Measurements from ENCODE around the gene CDH4. TPM values are rescaled to one million over a fixed set of nuclear protein-coding genes. Genes with fewer than 3 reads are reported as not detected.

Gene CDH4
- total and polyA plus RNA-seq, 9 of the 15 experiments (the other 6 are each of a cell fraction or from before 2014, with no cell fraction given): 0.04 TPM; not detected in 8

DNA sequence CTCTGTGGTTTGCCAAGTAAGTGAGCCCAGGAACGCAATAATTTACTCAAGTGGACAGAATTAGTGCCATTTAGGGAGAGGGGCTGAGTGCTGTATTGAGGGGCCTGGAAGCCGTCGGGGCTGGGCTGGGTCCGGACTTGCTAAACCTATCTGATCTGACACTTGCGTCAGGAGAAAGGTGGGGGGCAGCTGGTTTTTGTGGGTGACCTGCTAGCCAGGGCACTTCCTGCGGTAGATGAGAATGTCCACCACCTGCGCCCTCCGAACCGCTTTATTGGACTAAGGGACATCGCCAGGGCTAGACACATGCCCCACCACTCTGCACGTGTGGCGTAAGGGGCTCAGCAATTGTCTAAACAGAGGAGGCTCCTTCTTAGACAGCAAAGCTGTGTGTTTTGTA lies 139.1 kb downstream of the CDH4 start:
- Histone ChIP-seq H3K9ac (ENCODE audit: insufficient read depth in 1 of 2, low read depth in 2 of 2, low read length in 2 of 2) (no peak overlapping the region), H2AFZ (ENCODE audit: low read depth, low read length) (no peak overlapping the region), H4K20me1 (replicated peaks; ENCODE audit: control insufficient read depth, insufficient read depth, low read length) (no peaks in the 10 kb centered on the region), H3K36me3 (ENCODE audit: control insufficient read depth, insufficient read depth, low read length) (no peaks in the 10 kb centered on the region), H3K27ac (ENCODE audit: extremely low read depth, low read depth, low read length) (no peak overlapping the region), H3K9me3 (replicated peaks; ENCODE audit: control insufficient read depth, insufficient read depth, low read depth, low read length) (no peaks in the 10 kb centered on the region), H3K4me1 (replicated peaks in 1 of 2; ENCODE audit: control insufficient read depth in 2 of 2, insufficient read depth in 2 of 2, low read length in 2 of 2) (no peaks in the 10 kb centered on the region), H3K9me1 (ENCODE audit: control insufficient read depth, insufficient read depth, low read length) (peaks cover 4% of the 10 kb centered on the region), H3K27me3 (ENCODE audit: control insufficient read depth in 2 of 2, insufficient read depth in 2 of 2, low read length in 2 of 2) (peaks cover 0 to 33% of the 10 kb centered on the region in 2 experiments; a peak in 2 of 5 replicates), H3K4me3 (no peak overlapping the region), H3K79me2 (ENCODE audit: control insufficient read depth, insufficient read depth, low read length) (no peaks in the 10 kb centered on the region), H3K4me2 (ENCODE audit: insufficient read depth, low read length) (no peak overlapping the region)
- 2% methylated on average over 12 of the region's 12 CpGs for WGBS (ENCODE audit: insufficient coverage, low coverage, missing lambda C conversion rate)
- POLR2A ChIA-PET: no interaction called here
- DNase-seq (ENCODE audit: extremely low read depth in 1 of 4, low spot score in 3 of 4): no peak
- no peak for ATAC-seq
- CTCF ChIA-PET (ENCODE audit: low intra/inter-chr PET ratio): no interaction called here
- BruUV-seq (replicated peaks): no TSS peak
- intact Hi-C loops (cut with micrococcal nuclease): no loop called here
- in situ Hi-C loops (cut with MboI): no loop called here
- no peak for FAIRE-seq
- TF ChIP-seq, protein P1, sequence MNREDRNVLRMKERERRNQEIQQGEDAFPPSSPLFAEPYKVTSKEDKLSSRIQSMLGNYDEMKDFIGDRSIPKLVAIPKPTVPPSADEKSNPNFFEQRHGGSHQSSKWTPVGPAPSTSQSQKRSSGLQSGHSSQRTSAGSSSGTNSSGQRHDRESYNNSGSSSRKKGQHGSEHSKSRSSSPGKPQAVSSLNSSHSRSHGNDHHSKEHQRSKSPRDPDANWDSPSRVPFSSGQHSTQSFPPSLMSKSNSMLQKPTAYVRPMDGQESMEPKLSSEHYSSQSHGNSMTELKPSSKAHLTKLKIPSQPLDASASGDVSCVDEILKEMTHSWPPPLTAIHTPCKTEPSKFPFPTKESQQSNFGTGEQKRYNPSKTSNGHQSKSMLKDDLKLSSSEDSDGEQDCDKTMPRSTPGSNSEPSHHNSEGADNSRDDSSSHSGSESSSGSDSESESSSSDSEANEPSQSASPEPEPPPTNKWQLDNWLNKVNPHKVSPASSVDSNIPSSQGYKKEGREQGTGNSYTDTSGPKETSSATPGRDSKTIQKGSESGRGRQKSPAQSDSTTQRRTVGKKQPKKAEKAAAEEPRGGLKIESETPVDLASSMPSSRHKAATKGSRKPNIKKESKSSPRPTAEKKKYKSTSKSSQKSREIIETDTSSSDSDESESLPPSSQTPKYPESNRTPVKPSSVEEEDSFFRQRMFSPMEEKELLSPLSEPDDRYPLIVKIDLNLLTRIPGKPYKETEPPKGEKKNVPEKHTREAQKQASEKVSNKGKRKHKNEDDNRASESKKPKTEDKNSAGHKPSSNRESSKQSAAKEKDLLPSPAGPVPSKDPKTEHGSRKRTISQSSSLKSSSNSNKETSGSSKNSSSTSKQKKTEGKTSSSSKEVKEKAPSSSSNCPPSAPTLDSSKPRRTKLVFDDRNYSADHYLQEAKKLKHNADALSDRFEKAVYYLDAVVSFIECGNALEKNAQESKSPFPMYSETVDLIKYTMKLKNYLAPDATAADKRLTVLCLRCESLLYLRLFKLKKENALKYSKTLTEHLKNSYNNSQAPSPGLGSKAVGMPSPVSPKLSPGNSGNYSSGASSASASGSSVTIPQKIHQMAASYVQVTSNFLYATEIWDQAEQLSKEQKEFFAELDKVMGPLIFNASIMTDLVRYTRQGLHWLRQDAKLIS (CRISPR knock-in tag; IDR thresholded peaks at IDR 0.05): no peak
- TF ChIP-seq KLF16 (IDR thresholded peaks at IDR 0.05) (no peak), ZFX (CRISPR knock-in tag; IDR thresholded peaks at IDR 0.05) (no peak), ZBTB7A (IDR thresholded peaks at IDR 0.05; ENCODE audit: borderline replicate concordance, control insufficient read depth, low read depth, low read length) (no peak), BDP1 (IDR thresholded peaks at IDR 0.05; ENCODE audit: insufficient read depth, insufficient read length) (no peak), EP400 (IDR thresholded peaks at IDR 0.05) (no peak), ETV5 (CRISPR knock-in tag; IDR thresholded peaks at IDR 0.05; ENCODE audit: low read depth) (no peak), MXI1 (IDR thresholded peaks at IDR 0.05; ENCODE audit: low read depth, low read length) (no peak), HCFC1 (IDR thresholded peaks at IDR 0.05; ENCODE audit: low read depth, low read length) (no peak), ZFP1 (CRISPR knock-in tag; IDR thresholded peaks at IDR 0.05) (no peak), NFXL1 (CRISPR knock-in tag; IDR thresholded peaks at IDR 0.05) (no peak)
- TF ChIP-seq, protein P2, sequence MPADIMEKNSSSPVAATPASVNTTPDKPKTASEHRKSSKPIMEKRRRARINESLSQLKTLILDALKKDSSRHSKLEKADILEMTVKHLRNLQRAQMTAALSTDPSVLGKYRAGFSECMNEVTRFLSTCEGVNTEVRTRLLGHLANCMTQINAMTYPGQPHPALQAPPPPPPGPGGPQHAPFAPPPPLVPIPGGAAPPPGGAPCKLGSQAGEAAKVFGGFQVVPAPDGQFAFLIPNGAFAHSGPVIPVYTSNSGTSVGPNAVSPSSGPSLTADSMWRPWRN (IDR thresholded peaks at IDR 0.05; ENCODE audit: low read depth): no peak
- TF ChIP-seq, protein P3, sequence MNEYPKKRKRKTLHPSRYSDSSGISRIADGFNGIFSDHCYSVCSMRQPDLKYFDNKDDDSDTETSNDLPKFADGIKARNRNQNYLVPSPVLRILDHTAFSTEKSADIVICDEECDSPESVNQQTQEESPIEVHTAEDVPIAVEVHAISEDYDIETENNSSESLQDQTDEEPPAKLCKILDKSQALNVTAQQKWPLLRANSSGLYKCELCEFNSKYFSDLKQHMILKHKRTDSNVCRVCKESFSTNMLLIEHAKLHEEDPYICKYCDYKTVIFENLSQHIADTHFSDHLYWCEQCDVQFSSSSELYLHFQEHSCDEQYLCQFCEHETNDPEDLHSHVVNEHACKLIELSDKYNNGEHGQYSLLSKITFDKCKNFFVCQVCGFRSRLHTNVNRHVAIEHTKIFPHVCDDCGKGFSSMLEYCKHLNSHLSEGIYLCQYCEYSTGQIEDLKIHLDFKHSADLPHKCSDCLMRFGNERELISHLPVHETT (CRISPR knock-in tag; conservative IDR thresholded peaks at IDR 0.05 in 1 of 2, IDR thresholded peaks at IDR 0.05 in 1 of 2): no peak
- TF ChIP-seq, protein P4, sequence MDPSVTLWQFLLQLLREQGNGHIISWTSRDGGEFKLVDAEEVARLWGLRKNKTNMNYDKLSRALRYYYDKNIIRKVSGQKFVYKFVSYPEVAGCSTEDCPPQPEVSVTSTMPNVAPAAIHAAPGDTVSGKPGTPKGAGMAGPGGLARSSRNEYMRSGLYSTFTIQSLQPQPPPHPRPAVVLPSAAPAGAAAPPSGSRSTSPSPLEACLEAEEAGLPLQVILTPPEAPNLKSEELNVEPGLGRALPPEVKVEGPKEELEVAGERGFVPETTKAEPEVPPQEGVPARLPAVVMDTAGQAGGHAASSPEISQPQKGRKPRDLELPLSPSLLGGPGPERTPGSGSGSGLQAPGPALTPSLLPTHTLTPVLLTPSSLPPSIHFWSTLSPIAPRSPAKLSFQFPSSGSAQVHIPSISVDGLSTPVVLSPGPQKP (CRISPR knock-in tag; IDR thresholded peaks at IDR 0.05): no peak
- TF ChIP-seq, protein P5, sequence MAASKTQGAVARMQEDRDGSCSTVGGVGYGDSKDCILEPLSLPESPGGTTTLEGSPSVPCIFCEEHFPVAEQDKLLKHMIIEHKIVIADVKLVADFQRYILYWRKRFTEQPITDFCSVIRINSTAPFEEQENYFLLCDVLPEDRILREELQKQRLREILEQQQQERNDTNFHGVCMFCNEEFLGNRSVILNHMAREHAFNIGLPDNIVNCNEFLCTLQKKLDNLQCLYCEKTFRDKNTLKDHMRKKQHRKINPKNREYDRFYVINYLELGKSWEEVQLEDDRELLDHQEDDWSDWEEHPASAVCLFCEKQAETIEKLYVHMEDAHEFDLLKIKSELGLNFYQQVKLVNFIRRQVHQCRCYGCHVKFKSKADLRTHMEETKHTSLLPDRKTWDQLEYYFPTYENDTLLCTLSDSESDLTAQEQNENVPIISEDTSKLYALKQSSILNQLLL (CRISPR knock-in tag; IDR thresholded peaks at IDR 0.05; ENCODE audit: borderline replicate concordance): no peak
